ENCODE measurements around the gene SNED1.

DNA sequence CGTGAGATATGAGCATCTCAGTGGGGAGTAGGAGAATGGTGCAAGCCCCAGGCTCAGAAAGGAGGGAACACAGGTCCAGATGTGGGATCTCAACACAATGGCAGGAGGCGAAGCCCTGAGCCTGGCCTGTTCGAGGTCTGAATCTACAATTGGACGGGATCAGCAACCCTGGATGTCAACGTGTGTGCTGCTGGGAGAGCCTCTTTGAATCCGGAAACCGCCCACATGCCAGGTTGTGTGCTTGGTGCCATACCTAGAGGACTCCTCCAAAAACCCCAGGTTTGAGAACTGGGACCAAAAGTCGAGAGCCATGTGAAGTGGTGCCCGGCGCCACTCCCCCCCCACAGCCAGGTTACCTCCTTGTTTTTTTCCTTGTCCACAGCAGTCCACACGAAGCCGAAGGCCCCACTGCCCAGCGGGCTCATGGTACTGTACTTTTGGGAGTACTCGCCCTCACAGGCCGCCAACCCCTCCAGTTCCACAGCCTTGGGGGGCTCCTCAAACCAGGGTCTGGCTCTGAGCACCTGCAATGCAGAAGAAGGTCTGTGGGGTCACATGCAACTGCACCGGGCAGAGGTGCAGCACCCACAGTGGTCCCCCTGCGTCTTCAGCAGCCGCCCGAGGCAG is 124.1 kb downstream of the SNED1 start:
- TF ChIP-seq, protein P1, sequence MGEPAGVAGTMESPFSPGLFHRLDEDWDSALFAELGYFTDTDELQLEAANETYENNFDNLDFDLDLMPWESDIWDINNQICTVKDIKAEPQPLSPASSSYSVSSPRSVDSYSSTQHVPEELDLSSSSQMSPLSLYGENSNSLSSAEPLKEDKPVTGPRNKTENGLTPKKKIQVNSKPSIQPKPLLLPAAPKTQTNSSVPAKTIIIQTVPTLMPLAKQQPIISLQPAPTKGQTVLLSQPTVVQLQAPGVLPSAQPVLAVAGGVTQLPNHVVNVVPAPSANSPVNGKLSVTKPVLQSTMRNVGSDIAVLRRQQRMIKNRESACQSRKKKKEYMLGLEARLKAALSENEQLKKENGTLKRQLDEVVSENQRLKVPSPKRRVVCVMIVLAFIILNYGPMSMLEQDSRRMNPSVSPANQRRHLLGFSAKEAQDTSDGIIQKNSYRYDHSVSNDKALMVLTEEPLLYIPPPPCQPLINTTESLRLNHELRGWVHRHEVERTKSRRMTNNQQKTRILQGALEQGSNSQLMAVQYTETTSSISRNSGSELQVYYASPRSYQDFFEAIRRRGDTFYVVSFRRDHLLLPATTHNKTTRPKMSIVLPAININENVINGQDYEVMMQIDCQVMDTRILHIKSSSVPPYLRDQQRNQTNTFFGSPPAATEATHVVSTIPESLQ (CRISPR knock-in tag; IDR thresholded peaks at IDR 0.05) = no peak
- TF ChIP-seq, protein P2, sequence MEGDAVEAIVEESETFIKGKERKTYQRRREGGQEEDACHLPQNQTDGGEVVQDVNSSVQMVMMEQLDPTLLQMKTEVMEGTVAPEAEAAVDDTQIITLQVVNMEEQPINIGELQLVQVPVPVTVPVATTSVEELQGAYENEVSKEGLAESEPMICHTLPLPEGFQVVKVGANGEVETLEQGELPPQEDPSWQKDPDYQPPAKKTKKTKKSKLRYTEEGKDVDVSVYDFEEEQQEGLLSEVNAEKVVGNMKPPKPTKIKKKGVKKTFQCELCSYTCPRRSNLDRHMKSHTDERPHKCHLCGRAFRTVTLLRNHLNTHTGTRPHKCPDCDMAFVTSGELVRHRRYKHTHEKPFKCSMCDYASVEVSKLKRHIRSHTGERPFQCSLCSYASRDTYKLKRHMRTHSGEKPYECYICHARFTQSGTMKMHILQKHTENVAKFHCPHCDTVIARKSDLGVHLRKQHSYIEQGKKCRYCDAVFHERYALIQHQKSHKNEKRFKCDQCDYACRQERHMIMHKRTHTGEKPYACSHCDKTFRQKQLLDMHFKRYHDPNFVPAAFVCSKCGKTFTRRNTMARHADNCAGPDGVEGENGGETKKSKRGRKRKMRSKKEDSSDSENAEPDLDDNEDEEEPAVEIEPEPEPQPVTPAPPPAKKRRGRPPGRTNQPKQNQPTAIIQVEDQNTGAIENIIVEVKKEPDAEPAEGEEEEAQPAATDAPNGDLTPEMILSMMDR (IDR thresholded peaks at IDR 0.05) = no peak
- TF ChIP-seq SOX15 (CRISPR knock-in tag; IDR thresholded peaks at IDR 0.05) (no peak), NR1H2 (CRISPR knock-in tag; IDR thresholded peaks at IDR 0.05) (no peak), TEAD4 (CRISPR knock-in tag; IDR thresholded peaks at IDR 0.05) (no peak), JUN (CRISPR knock-in tag; IDR thresholded peaks at IDR 0.05) (no peak), ZNF232 (CRISPR knock-in tag; IDR thresholded peaks at IDR 0.05) (no peak), NR2C2 (CRISPR knock-in tag; IDR thresholded peaks at IDR 0.05) (no peak), CREM (CRISPR knock-in tag; IDR thresholded peaks at IDR 0.05) (no peak), ZNF121 (CRISPR knock-in tag; IDR thresholded peaks at IDR 0.05) (no peak), ESRRA (CRISPR knock-in tag; IDR thresholded peaks at IDR 0.05; ENCODE audit: borderline replicate concordance) (no peak)
- TF ChIP-seq, protein P3, sequence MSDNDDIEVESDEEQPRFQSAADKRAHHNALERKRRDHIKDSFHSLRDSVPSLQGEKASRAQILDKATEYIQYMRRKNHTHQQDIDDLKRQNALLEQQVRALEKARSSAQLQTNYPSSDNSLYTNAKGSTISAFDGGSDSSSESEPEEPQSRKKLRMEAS (CRISPR knock-in tag; IDR thresholded peaks at IDR 0.05) = no peak
- TF ChIP-seq, protein P4, sequence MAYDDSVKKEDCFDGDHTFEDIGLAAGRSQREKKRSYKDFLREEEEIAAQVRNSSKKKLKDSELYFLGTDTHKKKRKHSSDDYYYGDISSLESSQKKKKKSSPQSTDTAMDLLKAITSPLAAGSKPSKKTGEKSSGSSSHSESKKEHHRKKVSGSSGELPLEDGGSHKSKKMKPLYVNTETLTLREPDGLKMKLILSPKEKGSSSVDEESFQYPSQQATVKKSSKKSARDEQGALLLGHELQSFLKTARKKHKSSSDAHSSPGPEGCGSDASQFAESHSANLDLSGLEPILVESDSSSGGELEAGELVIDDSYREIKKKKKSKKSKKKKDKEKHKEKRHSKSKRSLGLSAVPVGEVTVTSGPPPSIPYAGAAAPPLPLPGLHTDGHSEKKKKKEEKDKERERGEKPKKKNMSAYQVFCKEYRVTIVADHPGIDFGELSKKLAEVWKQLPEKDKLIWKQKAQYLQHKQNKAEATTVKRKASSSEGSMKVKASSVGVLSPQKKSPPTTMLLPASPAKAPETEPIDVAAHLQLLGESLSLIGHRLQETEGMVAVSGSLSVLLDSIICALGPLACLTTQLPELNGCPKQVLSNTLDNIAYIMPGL (CRISPR knock-in tag; IDR thresholded peaks at IDR 0.05) = no peak
